HG02943 (cell line): ENCODE data around the gene CFAP221.

Experiments
- ATAC-seq: cut with Tn5 transposase; IDR thresholded peaks from one replicate; pipeline ENCODE4 v1.9.1; 2021; ENCODE audit warnings: mild to moderate bottlenecking, low read depth, moderate library complexity; ENCODE audit not compliant: unreplicated experiment

Gene CFAP221

DNA sequence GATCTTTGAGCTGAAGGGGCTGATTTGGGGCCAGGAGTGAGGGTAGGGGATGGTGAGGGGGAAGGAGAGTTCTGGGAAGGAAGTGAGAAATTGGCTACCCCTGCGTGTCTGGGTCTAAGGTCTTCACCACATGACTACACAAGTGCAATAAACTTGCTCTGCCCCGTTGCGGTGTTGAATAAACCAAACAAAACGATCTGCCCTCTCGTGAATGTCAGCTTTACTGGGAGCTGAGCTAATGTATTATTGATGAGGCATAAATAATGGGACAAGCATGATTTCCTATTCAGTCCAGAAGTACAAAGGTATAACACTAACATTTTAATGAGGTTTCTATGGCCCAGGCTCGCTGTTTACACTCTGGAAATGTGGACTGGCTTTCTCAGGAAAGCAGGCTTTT, 8.0 kb upstream of the CFAP221 start:
- no peak for ATAC-seq

DNA sequence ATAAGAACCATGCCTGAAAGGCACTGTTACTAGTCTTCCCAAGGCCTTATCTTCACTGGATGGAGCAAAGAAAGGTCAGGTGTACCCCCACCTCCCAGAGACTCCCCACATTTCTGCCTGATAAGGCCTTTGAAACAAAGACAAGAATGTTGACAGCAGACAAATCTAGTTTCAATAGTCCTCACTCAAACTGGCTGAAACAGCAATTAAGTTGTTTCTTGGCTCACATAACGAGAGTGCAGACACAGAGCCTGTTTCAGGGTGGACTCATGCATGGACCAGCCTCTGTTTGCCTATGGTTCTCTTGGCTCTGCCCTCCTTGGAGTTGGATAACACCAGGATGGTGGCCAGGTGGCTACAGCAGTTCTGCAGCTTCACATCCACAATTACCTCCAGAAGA, 7.5 kb upstream of the CFAP221 start:
- ATAC-seq: no peak

DNA sequence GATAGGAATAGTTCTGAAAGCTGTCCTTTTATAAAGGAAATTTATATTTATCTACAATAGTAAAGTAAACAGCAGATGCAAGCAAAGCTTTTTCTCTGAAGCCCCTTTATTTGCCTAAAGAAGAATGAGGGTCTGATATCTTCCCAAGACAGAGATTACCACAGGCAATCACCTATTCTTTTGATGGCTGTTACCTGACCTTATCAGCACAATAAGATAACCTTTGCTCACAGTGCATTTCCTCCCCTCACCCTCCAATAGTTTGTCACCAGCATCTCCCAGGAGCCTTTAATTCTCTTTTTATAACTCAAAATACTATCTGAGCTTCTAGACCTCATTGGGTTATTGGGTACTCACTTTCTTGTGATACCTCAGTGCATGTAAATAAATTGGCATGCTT, 6.5 kb upstream of the CFAP221 start:
- ATAC-seq: no peak

DNA sequence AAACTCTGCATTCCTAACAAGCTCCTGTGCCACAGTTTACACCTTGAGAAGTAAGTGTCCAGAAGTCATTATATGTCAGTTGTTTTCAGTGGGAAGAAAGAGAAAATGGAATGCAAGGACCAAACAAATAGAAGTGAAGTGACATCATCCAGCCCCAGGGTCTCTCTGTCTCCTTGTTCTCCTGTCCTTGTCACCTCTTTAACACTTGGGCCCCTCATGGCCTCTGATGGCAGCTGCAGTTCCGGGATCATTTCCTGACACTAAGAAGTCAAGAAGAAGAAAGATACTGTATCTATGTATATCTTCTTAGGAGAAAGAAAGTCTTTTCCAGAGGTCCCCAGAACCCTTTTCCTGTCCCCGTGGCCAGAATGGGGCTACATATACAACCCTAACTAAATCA, 2.8 kb upstream of the CFAP221 start:
- no peak for ATAC-seq

DNA sequence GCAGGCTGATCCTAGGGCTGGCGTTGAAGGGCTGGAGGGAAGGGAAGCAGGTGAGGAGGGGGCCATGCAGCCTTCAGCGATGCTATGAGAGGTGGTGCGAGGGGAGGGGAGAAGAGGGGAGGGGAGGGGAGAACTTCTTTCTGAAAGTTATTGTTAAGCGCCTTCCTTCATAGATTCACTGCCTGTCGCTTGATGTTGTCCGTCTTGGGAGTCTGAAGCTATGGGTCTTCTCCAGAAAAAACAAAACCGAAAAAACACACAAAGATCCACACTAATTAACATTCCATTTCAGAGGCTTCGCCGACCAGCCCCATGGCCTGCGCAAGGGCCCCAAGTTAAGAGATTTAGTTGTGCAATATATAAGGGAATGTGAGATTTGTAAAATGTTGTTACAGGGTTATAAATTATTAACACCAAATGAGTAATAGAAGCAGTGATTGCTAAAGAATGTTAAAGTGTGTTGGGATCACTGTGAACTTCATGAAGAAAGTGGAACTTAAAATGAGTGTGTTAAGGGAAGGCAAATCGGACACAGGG, 758 bp downstream of the CFAP221 start:
- no peak for ATAC-seq

DNA sequence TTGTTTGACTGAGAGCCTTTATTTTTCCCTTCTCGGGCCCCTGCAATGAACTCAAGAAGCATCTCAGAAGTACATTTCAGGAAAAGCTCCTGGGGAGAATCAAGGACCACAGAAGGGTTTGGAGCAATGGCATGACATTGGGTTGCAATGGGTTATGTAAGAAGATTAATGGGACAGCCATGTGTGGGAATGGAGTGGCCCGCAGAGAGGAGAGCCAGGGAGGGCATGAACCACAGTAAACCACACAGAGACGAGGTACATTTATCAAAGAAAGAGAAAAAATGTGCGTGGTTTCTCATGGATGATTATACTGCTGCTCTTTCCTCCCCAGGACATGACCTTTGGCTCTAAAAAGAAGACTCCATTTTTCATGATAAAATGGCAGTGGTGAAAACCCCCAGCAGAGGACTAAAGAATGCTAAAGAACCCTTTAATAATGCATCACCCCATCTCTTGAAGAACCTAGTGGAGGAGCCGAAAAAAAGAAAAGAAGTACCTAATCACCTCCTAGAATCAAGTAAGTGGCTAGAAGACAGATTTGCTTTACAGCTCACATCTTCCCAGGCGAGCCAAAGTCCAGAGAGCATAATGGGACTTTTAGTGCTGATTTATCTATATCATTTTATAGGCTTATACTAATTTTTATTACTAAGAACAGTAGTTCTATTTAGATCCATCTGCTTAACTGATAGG, 1.7 kb downstream of the CFAP221 start:
- ATAC-seq: no peak

DNA sequence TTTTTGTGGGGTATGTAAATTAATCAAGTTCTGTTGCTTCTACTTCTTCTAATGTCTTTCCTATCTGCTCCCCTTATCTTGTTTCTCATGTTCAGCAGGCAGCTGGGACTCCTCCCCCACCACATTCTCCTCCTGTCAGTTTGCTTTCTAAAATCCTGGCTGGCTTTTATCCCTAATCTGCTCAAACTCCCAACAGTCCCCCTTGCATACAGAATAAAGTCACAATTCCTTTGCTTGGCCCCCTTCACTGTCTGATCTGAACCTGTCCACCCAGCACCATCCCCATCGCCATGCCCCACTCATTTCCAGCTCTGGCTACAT, 2.2 kb downstream of the CFAP221 start:
- no peak for ATAC-seq

DNA sequence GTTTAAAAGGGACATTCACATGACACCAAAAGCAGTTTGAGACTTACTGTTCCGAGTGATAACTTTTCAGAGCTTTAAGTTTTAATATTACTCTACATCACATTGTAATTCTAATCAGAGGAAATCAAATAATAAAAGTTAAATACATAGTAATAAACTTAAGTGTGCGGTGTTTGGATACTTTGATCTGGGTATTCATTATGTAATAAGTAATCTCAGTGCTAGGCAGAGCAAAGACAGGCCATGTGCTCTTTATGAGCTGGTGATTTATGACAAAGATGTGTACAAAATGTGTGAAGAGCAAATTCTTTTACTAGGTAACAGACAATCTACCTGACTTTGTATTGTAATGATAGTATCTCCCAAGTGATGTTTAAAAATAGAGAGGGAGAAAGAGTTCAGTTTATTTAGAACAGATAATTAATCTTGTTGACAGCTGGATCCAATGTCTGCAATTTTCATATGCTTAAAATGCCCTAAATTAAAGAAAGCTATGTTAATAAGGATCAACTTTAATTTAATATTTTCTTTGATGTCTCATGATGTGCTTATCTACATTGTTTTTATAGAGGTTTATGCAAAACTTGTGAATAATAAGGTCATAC, 4.4 kb downstream of the CFAP221 start:
- ATAC-seq: no peak

DNA sequence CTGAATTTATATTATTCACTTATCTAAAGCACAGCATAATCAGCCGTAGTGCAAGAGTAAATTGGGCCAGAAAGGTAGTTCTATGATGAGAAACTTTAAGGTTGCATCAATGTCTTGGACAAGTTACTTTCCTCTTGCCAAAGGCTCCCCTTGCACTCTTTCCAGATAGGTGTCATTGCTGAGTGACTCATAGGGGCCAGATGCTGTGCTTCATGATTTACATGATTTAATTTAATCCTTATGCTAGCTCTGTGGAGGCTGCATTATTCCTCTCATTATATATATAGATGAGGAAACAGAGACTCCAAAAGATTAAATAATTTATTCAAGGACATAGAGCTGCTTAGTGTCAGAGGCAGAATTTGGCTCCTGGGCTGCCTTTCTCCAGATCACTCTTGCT, 5.0 kb downstream of the CFAP221 start:
- ATAC-seq: no peak

DNA sequence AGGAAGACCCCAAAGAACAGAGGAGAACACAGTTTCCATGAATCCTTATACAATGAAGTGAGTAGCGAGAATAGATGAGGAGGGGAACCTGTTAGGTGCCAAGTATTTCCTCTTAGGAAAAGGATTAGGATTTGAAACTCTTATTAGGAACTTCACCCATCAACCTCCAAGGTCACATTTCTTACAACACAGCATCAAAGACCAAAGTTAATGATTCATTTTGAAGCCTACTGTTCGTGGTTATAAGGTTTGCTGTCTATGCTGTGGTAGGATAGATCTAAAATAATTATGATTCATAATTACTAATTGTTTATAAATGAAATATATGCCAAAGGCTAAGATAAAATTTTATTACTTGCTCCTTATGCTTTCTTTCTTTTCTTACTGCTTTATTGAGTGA, 6.1 kb downstream of the CFAP221 start:
- no peak for ATAC-seq

DNA sequence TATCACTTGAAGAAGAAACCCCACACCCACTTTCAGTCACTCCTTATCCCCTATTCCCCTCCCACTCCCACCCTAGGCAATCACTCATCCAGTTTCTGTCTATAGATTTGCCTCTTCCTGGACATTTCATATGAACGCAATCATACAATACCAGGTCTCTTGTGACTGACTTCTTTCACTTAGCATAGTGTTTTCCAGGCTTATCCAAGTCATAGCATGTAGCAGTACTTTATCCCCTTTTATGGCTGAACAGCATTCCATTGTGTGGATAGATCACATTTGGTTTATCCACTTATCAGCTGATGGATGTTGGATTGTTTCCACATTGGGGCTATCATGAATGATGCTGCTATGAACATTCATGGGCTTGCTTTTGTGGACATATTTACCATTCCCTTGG, 6.6 kb downstream of the CFAP221 start:
- ATAC-seq: no peak

DNA sequence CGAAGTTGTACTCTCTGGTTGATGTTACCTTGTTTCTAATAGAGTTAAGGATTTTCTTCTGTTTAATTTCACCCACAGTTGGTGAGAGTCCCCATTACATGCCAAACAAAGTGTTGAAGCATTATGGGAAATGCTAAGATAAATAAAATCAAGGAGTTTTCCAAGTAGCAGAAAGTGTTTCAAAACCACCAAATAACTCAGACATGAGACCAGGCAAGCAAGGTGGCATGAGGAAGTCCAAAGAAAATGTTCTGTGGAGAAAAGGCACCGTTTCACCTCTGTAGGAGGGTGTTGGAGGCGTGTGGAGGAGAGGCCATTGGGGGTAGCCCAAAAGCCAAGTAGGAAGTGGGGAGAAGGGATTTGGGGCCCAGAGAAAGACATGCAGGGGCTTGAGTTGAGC, 8.7 kb downstream of the CFAP221 start:
- no peak for ATAC-seq

DNA sequence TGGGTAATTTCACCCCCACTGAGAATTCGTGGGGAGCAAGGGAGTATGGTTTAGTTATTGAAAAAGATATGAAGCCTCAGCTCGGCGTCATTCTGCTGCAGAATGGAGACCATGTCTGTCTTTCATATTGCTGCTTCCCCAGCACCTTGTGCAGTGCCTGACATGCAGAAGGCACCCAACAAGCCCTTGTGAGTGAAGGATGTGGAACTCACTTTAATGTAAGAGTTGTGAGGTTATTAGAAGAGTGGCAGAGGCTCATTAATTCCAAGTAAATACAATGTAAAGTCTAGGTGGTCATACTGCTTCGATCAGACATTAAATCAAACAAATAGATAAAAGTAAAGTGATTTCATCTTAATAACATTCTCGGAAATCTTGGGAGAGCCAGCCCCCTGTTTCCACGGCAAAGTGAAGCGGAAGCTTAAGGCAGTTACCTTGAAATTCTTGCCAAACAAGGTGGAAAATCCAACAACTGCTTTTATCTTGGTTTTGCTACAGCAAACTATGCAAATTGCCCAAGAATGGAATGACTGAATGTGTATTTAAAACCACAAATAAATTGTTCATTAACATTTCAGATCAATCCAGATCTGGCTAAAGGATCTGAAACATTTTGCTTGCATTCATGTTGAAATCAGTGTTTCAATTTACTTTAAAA, 9.6 kb downstream of the CFAP221 start:
- no peak for ATAC-seq

DNA sequence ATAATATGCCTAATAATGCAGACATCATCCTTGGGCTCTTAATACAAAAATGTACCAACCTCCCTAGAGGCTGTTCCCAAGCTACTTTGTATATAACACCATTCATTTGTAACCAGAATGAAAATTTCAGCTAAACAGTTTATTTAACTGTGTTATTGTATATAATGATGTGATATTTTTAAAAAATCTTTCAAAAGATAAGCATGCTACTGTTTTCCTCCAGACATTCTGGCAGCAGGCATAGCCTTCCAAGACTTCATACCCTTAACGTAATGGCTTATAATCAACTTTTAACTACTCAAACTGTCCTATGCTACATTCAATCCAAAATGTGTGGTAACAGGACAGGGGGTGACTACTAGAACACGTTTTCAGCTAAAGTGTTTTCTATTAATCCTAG, 21.2 kb downstream of the CFAP221 start:
- no peak for ATAC-seq

DNA sequence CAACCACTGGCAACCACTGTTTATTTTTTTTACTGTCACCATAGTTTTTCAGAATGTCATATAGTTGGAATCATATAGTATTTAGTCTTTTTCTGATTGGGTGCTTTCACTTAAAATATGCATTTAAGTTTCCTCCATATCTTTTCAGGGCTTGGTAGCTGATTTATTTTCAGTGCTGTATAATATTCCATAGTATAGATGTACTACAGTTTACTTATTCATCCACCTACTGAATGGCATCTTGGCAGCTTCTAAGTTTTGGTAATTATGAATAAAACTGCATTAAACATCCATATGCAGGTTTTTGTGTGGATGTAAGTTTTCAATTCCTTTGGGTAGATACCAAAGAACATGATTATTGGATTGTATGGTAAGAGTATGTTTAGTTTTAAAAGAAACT, 23.0 kb downstream of the CFAP221 start:
- ATAC-seq: no peak

DNA sequence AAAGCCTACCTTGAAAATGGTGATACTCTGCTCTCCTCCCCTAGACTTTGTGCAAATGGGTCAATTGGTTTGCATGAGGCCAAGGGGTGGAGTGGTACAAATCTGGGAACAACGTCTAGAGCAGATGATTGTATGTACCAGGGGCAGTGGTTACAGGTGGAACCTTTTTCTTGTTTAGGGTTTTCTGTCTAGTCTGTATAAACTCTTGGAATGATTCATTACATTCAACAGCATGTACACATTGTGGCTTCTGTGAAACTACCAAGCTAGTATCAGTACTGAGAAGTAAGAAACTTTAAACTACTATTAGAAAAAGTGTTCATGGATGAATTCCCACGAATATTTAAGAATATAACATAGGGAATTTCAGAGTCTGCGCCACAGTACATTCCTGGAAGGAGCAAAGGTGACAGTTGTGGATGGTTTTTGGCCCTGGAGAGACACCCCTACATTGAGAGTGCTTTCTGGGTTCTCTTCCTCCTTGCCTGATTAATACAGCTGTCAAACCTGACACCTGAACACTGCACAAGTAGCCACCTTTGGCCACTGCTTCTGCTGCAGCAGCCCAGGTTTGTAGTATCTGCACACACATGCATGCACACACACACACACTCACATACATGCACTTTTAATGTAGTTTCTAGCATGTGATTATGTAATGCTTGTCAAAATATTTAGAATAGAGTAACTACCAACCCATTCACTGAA, 30.0 kb downstream of the CFAP221 start:
- peak; percentile 94 for ATAC-seq

DNA sequence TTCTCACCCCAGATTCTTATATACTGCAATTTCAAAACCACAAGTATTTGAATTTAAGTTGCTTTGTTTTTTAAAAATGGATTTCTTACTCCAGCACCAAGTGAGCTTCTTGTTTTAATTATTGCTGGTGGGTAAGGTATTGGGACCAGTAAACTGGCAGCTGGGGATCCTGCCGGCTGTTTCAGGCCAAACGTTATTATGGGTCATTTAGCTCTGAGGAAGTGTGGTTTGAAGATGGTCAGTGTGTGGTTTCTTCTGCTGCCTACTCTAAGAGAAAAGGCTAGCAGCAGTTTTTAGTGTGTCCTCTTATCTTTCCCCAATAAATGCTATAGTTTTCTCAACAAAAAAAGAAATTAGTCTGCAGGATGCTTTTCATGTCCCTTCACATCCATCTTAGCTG, 30.6 kb downstream of the CFAP221 start:
- ATAC-seq: peak; percentile 59

DNA sequence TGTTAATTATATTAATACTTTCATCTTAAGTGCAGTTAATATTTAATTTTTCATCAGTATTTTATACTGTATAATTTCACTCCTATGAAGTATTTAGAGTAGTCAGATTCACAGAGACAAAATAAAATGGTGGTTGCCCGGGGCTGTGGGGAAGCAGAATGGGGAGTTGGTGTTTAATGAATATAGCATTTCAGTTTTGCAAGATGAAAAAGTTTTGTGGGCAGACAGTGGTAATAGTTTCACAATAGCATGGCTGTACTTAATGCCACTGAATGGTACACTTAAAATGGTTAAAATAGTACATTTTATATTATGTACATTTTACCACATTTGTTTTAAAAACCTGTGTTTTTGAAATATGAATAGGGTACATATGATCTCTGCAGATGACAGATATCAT, 31.2 kb downstream of the CFAP221 start:
- no peak for ATAC-seq

DNA sequence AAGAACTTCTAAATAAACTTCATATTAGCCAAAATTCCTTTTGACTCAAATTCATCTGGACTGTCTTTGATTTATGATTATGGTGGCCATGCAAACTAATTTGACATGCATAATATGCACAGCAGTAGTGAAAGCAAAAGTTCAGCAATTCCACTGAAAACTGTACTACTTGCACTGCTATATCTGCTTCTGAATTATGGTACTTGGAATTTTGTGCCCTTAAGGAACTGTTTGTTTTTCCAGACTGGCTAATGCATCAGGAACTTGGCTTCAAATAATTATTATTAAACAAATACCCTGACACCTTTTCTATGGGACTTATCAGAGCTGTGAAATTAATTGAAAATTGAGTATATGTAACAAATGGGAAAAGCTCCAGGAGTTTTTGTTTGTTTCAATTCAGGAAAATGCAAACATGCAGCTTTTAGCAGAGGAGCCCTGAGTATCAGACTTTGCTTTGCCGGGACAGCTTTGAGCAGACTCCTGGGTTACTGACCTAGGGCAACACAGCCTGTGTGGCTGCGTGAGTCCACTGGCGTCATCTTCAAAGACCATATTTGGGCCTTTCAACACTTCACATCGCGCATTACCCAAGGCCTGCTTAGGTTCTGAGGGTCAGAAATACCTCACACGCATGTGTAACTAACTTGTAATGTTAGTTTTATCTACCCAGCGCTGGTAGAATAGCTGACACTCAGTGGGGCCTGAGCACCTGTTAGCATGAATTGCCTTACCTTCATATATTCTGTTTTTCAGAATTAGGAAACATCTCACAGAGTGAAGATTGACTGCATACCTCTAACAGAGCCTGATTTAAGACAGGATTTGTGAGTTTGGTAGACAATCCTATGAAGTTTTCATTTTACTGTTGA, 35.4 kb downstream of the CFAP221 start:
- no peak for ATAC-seq

DNA sequence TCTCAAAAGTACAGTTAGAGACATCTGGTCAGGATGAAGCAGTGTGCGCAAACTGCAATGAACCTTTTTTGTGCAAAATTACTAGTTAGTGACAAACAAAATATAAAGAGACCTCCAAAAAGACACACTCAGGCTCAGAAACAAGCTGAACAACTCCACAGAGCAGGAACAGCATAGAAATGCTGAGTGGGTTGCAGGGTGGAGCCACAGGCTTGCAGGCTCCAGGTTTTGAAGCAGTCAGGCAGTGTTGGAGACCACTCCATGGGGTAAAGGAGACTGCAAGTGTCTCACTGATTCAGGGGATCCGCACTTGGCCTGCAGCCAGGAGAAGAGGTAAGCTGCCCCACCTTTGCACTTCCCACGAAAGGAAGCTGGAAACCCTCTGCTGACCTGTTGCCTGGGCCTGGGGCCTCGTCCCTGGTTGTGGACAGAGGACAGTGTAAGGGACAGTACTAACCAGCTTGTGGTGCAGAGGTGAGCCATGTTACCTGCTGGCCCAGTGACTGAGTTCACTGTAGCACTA, 36.4 kb downstream of the CFAP221 start:
- no peak for ATAC-seq
